ENCODE data around the gene TMEM79. TPM values are rescaled to one million over a fixed set of nuclear protein-coding genes. Genes with fewer than 3 reads are reported as not detected.

TMEM79 gene
- polyA plus RNA-seq, 1 of the 3 experiments (the other 2 are of a cell fraction), result 4.5 TPM

Other genes with a start within 250 kb of the TMEM79 start
- 37.0 and 45.6 TPM in 2 replicates for gene UBQLN4, start 230.5 kb upstream of the TMEM79 start, polyA plus RNA-seq (2012; rRNA removed)
- 184 and 230 TPM in 2 replicates for gene LAMTOR2, start 229.5 kb upstream of the TMEM79 start, polyA plus RNA-seq (2012; rRNA removed)
- gene RAB25, start 223.2 kb upstream of the TMEM79 start, polyA plus RNA-seq (2012; rRNA removed), result not detected in 2 replicates
- 15.1 and 16.2 TPM in 2 replicates for gene MEX3A, start 201.9 kb upstream of the TMEM79 start, polyA plus RNA-seq (2012; rRNA removed)
- gene LMNA, start 169.6 kb upstream of the TMEM79 start, polyA plus RNA-seq (2012; rRNA removed), result 726 and 983 TPM in 2 replicates
- 1.3 and 2.3 TPM in 2 replicates for gene SEMA4A, start 130.7 kb upstream of the TMEM79 start, polyA plus RNA-seq (2012; rRNA removed)
- 28.5 and 40.2 TPM in 2 replicates for gene SLC25A44, start 90.2 kb upstream of the TMEM79 start, polyA plus RNA-seq (2012; rRNA removed)
- 72.5 and 89.5 TPM in 2 replicates for gene PMF1, start 71.3 kb upstream of the TMEM79 start, polyA plus RNA-seq (2012; rRNA removed)
- 0.96 and 1.1 TPM in 2 replicates for gene BGLAP, start 42.1 kb upstream of the TMEM79 start, polyA plus RNA-seq (2012; rRNA removed)
- 2.4 and 3.5 TPM in 2 replicates for gene PAQR6, start 36.3 kb upstream of the TMEM79 start, polyA plus RNA-seq (2012; rRNA removed)
- 21.3 and 28.2 TPM in 2 replicates for gene SMG5, start 1.5 kb upstream of the TMEM79 start, polyA plus RNA-seq (2012; rRNA removed)
- gene GLMP, start 11.4 kb downstream of the TMEM79 start, polyA plus RNA-seq (2012; rRNA removed), result 40.5 and 41.7 TPM in 2 replicates
- not detected in 2 replicates for gene VHLL, start 15.0 kb downstream of the TMEM79 start, polyA plus RNA-seq (2012; rRNA removed)
- 295 and 359 TPM in 2 replicates for gene CCT3, start 54.0 kb downstream of the TMEM79 start, polyA plus RNA-seq (2012; rRNA removed)
- gene TSACC, start 54.2 kb downstream of the TMEM79 start, polyA plus RNA-seq (2012; rRNA removed), result 1.5 TPM in 2 replicates
- gene RHBG, start 84.9 kb downstream of the TMEM79 start, polyA plus RNA-seq (2012; rRNA removed), result 0.18 TPM in 1 of 2 replicates, not detected in the other
- 14.3 and 16.0 TPM in 2 replicates for gene MEF2D, start 216.4 kb downstream of the TMEM79 start, polyA plus RNA-seq (2012; rRNA removed)